K562 (cell line): ENCODE measurements around the gene CACNG3. TPM values are rescaled to one million over a fixed set of nuclear protein-coding genes. Genes with fewer than 3 reads are reported as not detected.

Experiments used
- ATAC-seq: fragments of 200-7000 bp; cut with Tn5 transposase; 3 replicates; pipeline ENCODE4 v1.9.1; 2020; ENCODE audit warnings: moderate library complexity
- BruUV-seq: library from RNA; stranded (reverse); fragments of 400-500 nt; replicated peaks from 2 replicates; lab custom pipeline; 2021; lab: Mats Ljungman, UMichigan
- CTCF ChIA-PET: fragments of 300-600 bp; formaldehyde crosslinking; extraction: SDS; loops from one replicate; lab custom pipeline; 2021; ENCODE audit warnings: low intra/inter-chr PET ratio; lab: Yijun Ruan, JAX
- POLR2A ChIA-PET: fragments of 300-600, 350-650 bp; sonication (Branson Sonifier 250); formaldehyde crosslinking; extraction: SDS; loops from one replicate; lab custom pipeline; 2021; ENCODE audit warnings: antibody characterized with exemption, inconsistent platforms; lab: Yijun Ruan, JAX
- DNase-seq, 4 experiments: peaks; one replicate each; pipeline versions ENCODE4 v3.0.0 to v3.0.0-alpha.2; 2011 to 2018; ENCODE audit warnings: low spot score in 3 of 4, mixed read lengths in 3 of 4; ENCODE audit errors: extremely low read depth in 1 of 4
- FAIRE-seq: peaks from 2 replicates; lab custom pipeline; 2011; peaks lifted over from hg19 to GRCh38; lab: Jason Lieb, UNC
- H2AFZ ChIP-seq: 2 replicates; pipeline ENCODE4 v1.6.0; 2011; ENCODE audit warnings: low read depth, low read length, control low read depth, inconsistent platforms
- H3K27ac ChIP-seq: fragments of 200-600 bp; 3 replicates; pipeline ENCODE4 v1.8.0; 2011; ENCODE audit warnings: low read depth, mild to moderate bottlenecking, control low read depth, inconsistent platforms, low read length, moderate library complexity, mixed read lengths; ENCODE audit errors: extremely low read depth
- H3K27me3 ChIP-seq, 2 experiments: fragments of 300-600 bp in 1 of 2; 2 replicates in 1 of 2; 3 replicates in 1 of 2; pipeline versions ENCODE4 v1.6.0 to v1.8.0; 2011; ENCODE audit warnings: inconsistent platforms in 2 of 2, low read length in 2 of 2, mild to moderate bottlenecking in 1 of 2, mixed read lengths in 1 of 2, moderate library complexity in 1 of 2; ENCODE audit not compliant: control insufficient read depth in 2 of 2, insufficient read depth in 2 of 2
- H3K36me3 ChIP-seq: fragments of 300-600 bp; 3 replicates; pipeline ENCODE4 v1.8.0; 2011; ENCODE audit warnings: mild to moderate bottlenecking, low read length, inconsistent platforms; ENCODE audit not compliant: control insufficient read depth, insufficient read depth
- H3K4me1 ChIP-seq, 2 experiments: fragments of 200-600 bp in 1 of 2; replicated peaks in 1 of 2; 2 replicates in 1 of 2; 3 replicates in 1 of 2; pipeline versions ENCODE4 v1.5.1 to v1.8.0; 2011; ENCODE audit warnings: inconsistent platforms in 2 of 2, low read length in 2 of 2, mild to moderate bottlenecking in 1 of 2, mixed read lengths in 1 of 2, moderate library complexity in 1 of 2; ENCODE audit not compliant: control insufficient read depth in 2 of 2, insufficient read depth in 2 of 2
- H3K4me2 ChIP-seq: 2 replicates; pipeline ENCODE4 v1.6.1; 2011; ENCODE audit warnings: low read length, control low read depth, inconsistent platforms, mixed read lengths; ENCODE audit not compliant: insufficient read depth
- H3K4me3 ChIP-seq: fragments of 200-600 bp; sonication (generic), shearing (Covaris generic); 2 replicates; pipeline ENCODE4 v1.5.1; 2016; ENCODE audit warnings: control low read depth, inconsistent platforms
- H3K79me2 ChIP-seq: fragments of 200-600 bp; 3 replicates; pipeline ENCODE4 v1.8.0; 2011; ENCODE audit warnings: low read length, inconsistent platforms; ENCODE audit not compliant: control insufficient read depth, insufficient read depth
- H3K9ac ChIP-seq, 2 experiments: 2 replicates each; pipeline versions ENCODE4 v1.6.0 to v1.6.1; 2011; ENCODE audit warnings: low read depth in 2 of 2, low read length in 2 of 2, control low read depth in 1 of 2, inconsistent platforms in 1 of 2, mild to moderate bottlenecking in 1 of 2, mixed read lengths in 1 of 2; ENCODE audit not compliant: insufficient read depth in 1 of 2
- H3K9me1 ChIP-seq: one replicate; pipeline ENCODE4 v1.6.0; 2011; ENCODE audit warnings: inconsistent platforms, mild to moderate bottlenecking, low read length, moderate library complexity; ENCODE audit not compliant: control insufficient read depth, insufficient read depth
- H3K9me3 ChIP-seq: replicated peaks from 2 replicates; pipeline ENCODE4 v1.5.1; 2011; ENCODE audit warnings: low read depth, low read length, inconsistent platforms; ENCODE audit not compliant: control insufficient read depth, insufficient read depth
- H4K20me1 ChIP-seq: replicated peaks from 2 replicates; pipeline ENCODE4 v1.6.1; 2011; ENCODE audit warnings: low read length, inconsistent platforms, mixed read lengths; ENCODE audit not compliant: control insufficient read depth, insufficient read depth
- RAD21 ChIP-seq, 2 experiments: fragments of 250-450 bp in 1 of 2; fragments of 450-650 bp in 1 of 2; sonication (Bioruptor Pico) in 1 of 2; formaldehyde crosslinking in 1 of 2; IDR thresholded peaks in 1 of 2; conservative IDR thresholded peaks in 1 of 2; 2 replicates each; pipeline versions ENCODE4 v1.4.0 to v1.8.0; 2020 to 2022; ENCODE audit warnings: mild to moderate bottlenecking in 2 of 2, moderate library complexity in 1 of 2
- RBM25 ChIP-seq: fragments of 200-400 bp; formaldehyde crosslinking; IDR thresholded peaks from 2 replicates; pipeline ENCODE4 v1.6.1; 2018; ENCODE audit warnings: low read length, low read depth, moderate library complexity; ENCODE audit not compliant: severe bottlenecking
- SPI1 ChIP-seq: IDR thresholded peaks from 2 replicates; pipeline ENCODE4 v1.6.1; 2011; ENCODE audit warnings: low read depth, low read length, control low read depth, borderline replicate concordance
- WGBS: fragments of 100-300 bp; shearing (Covaris generic); methylation state at CpG from one replicate; pipeline ENCODE4 v1.1.6; 2016; ENCODE audit warnings: low coverage, mixed read lengths; ENCODE audit not compliant: insufficient coverage; ENCODE audit errors: missing lambda C conversion rate; 5-methylcytosine and 5-hydroxymethylcytosine counted together
- in situ Hi-C: fragments of 300-500 bp; cut with MboI; formaldehyde crosslinking; loops from 4 replicates; pipeline ENCODE4 v1.15.0; 2018; ENCODE audit warnings: inconsistent platforms, mixed read lengths
- intact Hi-C: fragments of 100-400 bp; cut with micrococcal nuclease; formaldehyde crosslinking; loops from 2 replicates; pipeline ENCODE4 v1.14.2; 2022
- polyA plus RNA-seq, 8 experiments: library from polyadenylated mRNA; depleted of rRNA in 4 of 8; stranded (reverse) in 5 of 8; unstranded in 3 of 8; fragments of >200 nt; fragmentation: Nextera tagmentation in 2 of 8; fragmentation: Illumina TruSeq in 1 of 8; extraction: Ambion mirVana in 2 of 8; extraction: Trizol in 1 of 8; gene quantifications; 2 replicates each; pipeline versions ENCODE4 v1.2.1 to v1.2.3, GENCODE V29; 2011 to 2014; ENCODE audit warnings: inconsistent platforms in 1 of 8, missing spikeins in 1 of 8
- total RNA-seq, 7 experiments: library from RNA; depleted of rRNA in 6 of 7; stranded (reverse); fragments of >200 nt in 6 of 7; fragmentation: Illumina TruSeq in 2 of 7; extraction: Trizol in 2 of 7; gene quantifications; 2 replicates each; pipeline versions ENCODE4 v1.2.1 to v1.2.3, GENCODE V29; 2011 to 2021; ENCODE audit warnings: low replicate concordance in 1 of 7
- TF ChIP-seq, protein P1 (sequence below), 3 experiments: IDR thresholded peaks in 2 of 3; conservative IDR thresholded peaks in 1 of 3; 2 replicates each; pipeline ENCODE4 v1.5.1; 2011 to 2012; ENCODE audit warnings: low read length in 3 of 3, mild to moderate bottlenecking in 3 of 3, control low read depth in 2 of 3, improper control_type of control experiment in 1 of 3, inconsistent platforms in 1 of 3, low read depth in 1 of 3, mixed read lengths in 1 of 3, moderate library complexity in 1 of 3; ENCODE audit not compliant: insufficient read depth in 2 of 3
- TF ChIP-seq, protein P2 (sequence below), 2 experiments: fragments of 450-650 bp; IDR thresholded peaks; 2 replicates each; pipeline ENCODE4 v1.6.1; 2016; ENCODE audit warnings: mild to moderate bottlenecking in 2 of 2, borderline replicate concordance in 1 of 2, low read depth in 1 of 2, moderate library complexity in 1 of 2

CACNG3 gene
- total and polyA plus RNA-seq, 9 of the 15 experiments (the other 6 are each of a cell fraction or from before 2014, with no cell fraction given) = not detected

DNA sequence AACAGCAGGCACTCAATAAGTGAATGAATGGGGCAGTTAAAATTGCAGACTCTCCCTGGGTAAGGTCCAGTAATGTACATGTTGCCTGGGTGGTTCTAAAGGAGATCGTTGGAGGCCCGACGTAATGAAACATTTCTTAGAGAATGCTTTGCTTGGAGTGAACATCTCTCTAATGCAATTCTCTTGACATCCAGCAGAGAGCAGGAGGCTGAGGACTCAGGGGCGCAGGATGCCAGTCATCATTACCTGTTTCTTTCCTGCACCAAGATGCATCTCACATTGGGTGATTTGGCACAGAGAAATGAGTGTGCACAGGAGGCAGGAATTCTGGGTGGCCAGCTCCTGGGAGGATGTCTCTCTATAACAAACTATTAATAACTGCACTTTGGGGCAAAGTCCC lies 152.9 kb downstream of the CACNG3 start:
- no TSS peak for BruUV-seq
- no peak overlapping the region for H3K4me3 ChIP-seq
- H3K27ac ChIP-seq = no peak overlapping the region
- no peak overlapping the region for H3K4me2 ChIP-seq
- 0% methylated on average over 4 of the region's 4 CpGs for WGBS
- H2AFZ ChIP-seq = no peak overlapping the region
- H3K36me3 ChIP-seq = no peaks in the 10 kb centered on the region
- H3K9ac ChIP-seq = no peak overlapping the region
- H3K4me1 ChIP-seq = no peaks in the 10 kb centered on the region
- H3K9me1 ChIP-seq = no peaks in the 10 kb centered on the region
- in situ Hi-C loops = no loop called here
- DNase-seq = peak in 2 of 4 experiments; percentile 6 to 16
- H3K27me3 ChIP-seq = peaks cover 11 to 33% of the 10 kb centered on the region in 2 experiments; a peak in 4 of 5 replicates
- peak; percentile 26 for FAIRE-seq
- CTCF ChIA-PET = no interaction called here
- H4K20me1 ChIP-seq = no peaks in the 10 kb centered on the region; the same call in 1 of the 2 replicates
- ATAC-seq = no peak
- intact Hi-C loops = no loop called here
- H3K79me2 ChIP-seq = no peaks in the 10 kb centered on the region
- TF ChIP-seq SPI1 (no peak), RBM25 (peak; percentile 27), RAD21 (CRISPR knock-in tag; conservative IDR thresholded peaks at IDR 0.05 in 1 of 2, IDR thresholded peaks at IDR 0.05 in 1 of 2) (peak in 1 of 2 experiments; percentile 30; a peak in 2 of 4 replicates)
- TF ChIP-seq, protein P1, sequence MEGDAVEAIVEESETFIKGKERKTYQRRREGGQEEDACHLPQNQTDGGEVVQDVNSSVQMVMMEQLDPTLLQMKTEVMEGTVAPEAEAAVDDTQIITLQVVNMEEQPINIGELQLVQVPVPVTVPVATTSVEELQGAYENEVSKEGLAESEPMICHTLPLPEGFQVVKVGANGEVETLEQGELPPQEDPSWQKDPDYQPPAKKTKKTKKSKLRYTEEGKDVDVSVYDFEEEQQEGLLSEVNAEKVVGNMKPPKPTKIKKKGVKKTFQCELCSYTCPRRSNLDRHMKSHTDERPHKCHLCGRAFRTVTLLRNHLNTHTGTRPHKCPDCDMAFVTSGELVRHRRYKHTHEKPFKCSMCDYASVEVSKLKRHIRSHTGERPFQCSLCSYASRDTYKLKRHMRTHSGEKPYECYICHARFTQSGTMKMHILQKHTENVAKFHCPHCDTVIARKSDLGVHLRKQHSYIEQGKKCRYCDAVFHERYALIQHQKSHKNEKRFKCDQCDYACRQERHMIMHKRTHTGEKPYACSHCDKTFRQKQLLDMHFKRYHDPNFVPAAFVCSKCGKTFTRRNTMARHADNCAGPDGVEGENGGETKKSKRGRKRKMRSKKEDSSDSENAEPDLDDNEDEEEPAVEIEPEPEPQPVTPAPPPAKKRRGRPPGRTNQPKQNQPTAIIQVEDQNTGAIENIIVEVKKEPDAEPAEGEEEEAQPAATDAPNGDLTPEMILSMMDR (IDR thresholded peaks at IDR 0.05 in 2 of 3, conservative IDR thresholded peaks at IDR 0.05 in 1 of 3; ENCODE audit: insufficient read depth in 2 of 3, low read depth in 1 of 3, low read length in 3 of 3) = peak; percentile 31 to 40 (median 31); a peak in 2 of 6 replicates
- TF ChIP-seq, protein P2, sequence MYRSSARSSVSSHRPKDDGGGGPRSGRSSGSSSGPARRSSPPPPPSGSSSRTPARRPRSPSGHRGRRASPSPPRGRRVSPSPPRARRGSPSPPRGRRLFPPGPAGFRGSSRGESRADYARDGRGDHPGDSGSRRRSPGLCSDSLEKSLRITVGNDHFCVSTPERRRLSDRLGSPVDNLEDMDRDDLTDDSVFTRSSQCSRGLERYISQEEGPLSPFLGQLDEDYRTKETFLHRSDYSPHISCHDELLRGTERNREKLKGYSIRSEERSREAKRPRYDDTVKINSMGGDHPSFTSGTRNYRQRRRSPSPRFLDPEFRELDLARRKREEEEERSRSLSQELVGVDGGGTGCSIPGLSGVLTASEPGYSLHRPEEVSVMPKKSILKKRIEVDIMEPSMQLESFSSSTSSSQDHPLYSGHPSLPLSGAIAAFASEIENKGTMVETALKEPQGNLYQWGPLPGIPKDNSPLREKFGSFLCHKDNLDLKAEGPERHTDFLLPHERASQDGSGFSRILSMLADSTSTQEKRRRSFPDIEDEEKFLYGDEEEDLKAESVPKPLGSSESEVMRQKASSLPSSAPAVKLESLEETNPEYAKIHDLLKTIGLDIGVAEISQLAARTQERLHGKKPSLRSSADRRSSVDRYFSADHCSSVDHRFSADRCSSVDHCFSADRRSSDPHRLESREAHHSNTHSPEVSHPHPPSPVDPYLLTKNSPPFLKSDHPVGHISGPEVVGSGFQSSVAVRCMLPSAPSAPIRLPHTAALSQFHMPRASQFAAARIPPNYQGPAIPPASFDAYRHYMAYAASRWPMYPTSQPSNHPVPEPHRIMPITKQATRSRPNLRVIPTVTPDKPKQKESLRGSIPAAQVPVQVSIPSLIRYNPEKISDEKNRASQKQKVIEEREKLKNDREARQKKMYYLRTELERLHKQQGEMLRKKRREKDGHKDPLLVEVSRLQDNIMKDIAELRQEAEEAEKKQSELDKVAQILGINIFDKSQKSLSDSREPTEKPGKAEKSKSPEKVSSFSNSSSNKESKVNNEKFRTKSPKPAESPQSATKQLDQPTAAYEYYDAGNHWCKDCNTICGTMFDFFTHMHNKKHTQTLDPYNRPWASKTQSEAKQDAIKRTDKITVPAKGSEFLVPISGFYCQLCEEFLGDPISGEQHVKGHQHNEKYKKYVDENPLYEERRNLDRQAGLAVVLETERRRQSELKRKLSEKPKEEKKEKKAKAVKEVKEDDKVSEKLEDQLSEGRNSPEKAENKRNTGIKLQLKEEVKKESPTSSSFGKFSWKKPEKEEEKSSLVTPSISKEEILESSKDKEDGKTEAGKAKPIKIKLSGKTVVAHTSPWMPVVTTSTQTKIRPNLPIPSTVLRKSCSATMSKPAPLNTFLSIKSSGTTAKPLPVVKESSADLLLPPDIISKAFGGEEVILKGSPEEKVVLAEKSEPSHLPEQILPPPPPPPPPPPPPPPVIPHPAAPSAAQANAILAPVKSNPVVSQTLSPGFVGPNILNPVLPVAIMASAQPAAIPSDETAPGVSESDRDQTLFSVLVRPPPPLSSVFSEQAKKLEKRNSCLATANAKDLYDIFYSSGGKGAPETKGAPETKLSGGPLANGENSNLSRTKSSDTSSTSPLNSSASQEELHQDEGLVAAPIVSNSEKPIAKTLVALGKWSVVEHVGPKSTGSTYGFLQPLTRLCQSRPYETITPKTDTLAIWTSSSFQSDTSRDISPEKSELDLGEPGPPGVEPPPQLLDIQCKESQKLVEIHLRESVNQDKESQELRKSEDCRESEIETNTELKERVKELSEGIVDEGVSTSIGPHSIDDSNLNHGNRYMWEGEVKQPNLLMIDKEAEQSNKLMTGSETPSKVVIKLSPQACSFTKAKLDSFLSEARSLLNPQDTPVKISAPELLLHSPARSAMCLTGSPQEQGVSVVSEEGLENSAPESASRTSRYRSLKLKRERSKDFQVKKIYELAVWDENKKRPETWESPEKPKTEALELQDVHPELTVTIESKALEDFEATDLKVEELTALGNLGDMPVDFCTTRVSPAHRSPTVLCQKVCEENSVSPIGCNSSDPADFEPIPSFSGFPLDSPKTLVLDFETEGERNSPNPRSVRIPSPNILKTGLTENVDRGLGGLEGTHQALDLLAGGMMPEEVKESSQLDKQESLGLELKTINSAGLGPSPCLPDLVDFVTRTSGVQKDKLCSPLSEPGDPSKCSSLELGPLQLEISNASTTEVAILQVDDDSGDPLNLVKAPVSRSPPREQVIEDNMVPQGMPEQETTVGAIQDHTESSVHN (IDR thresholded peaks at IDR 0.05; ENCODE audit: borderline replicate concordance in 1 of 2, low read depth in 1 of 2) = no peak
- POLR2A ChIA-PET = no interaction called here
- no peaks in the 10 kb centered on the region for H3K9me3 ChIP-seq
